ENCODE results near the gene GOSR2.
"Not testable (repeated sequence)": the region's sequence is repeated elsewhere in the genome, so short reads cannot be mapped to it uniquely, and the experiment has no call there.

The GOSR2 gene

GRCh38 chr17:46894024-46894423, 28.9 kb upstream of the GOSR2 start:
- DNase-seq (ENCODE audit: low read depth), result no peak

- DNase-seq (ENCODE audit: low read depth), result no peak
These were observed 28.3 kb upstream of the GOSR2 start for GRCh38 chr17:46894476-46895151.

GRCh38 chr17:46895171-46895570, 27.8 kb upstream of the GOSR2 start:
- no peak for DNase-seq (ENCODE audit: low read depth)

GRCh38 chr17:46896991-46897390, 26.0 kb upstream of the GOSR2 start:
- no peak for DNase-seq (ENCODE audit: low read depth)

GRCh38 chr17:46898364-46898763, 24.6 kb upstream of the GOSR2 start:
- no peak for DNase-seq (ENCODE audit: low read depth)

- DNase-seq (ENCODE audit: low read depth), result no peak
These were observed 24.1 kb upstream of the GOSR2 start for GRCh38 chr17:46898860-46899259.

GRCh38 chr17:46901291-46901690, 21.7 kb upstream of the GOSR2 start:
- DNase-seq (ENCODE audit: low read depth), result no peak

GRCh38 chr17:46903762-46904672, 18.9 kb upstream of the GOSR2 start:
- DNase-seq (ENCODE audit: low read depth), result no peak

- no peak for DNase-seq (ENCODE audit: low read depth)
These were observed 14.8 kb upstream of the GOSR2 start for GRCh38 chr17:46908068-46908737.

GRCh38 chr17:46910179-46910927, 12.6 kb upstream of the GOSR2 start:
- DNase-seq (ENCODE audit: low read depth), result no peak

GRCh38 chr17:46911311-46911710, 11.6 kb upstream of the GOSR2 start:
- no peak for DNase-seq (ENCODE audit: low read depth)

GRCh38 chr17:46915596-46915995, 7.4 kb upstream of the GOSR2 start:
- DNase-seq (ENCODE audit: low read depth), result no peak

- no peak for DNase-seq (ENCODE audit: low read depth)
These were observed 6.7 kb upstream of the GOSR2 start for GRCh38 chr17:46916211-46916610.

GRCh38 chr17:46916623-46917022, 6.3 kb upstream of the GOSR2 start:
- DNase-seq (ENCODE audit: low read depth), result no peak

- DNase-seq (ENCODE audit: low read depth), result no peak
These were observed 5.9 kb upstream of the GOSR2 start for GRCh38 chr17:46917041-46917440.

- no peak for DNase-seq (ENCODE audit: low read depth)
These were observed 5.4 kb upstream of the GOSR2 start for GRCh38 chr17:46917516-46917915.

- not testable (repeated sequence) for DNase-seq (ENCODE audit: low read depth)
These were observed 998 bp upstream of the GOSR2 start for GRCh38 chr17:46921962-46922361.

- DNase-seq (ENCODE audit: low read depth), result no peak
These were observed 515 bp upstream of the GOSR2 start for GRCh38 chr17:46922487-46922803.

- no peak for DNase-seq (ENCODE audit: low read depth)
These were observed 2.4 kb downstream of the GOSR2 start for GRCh38 chr17:46925185-46925868.

- DNase-seq (ENCODE audit: low read depth), result no peak
These were observed 5.7 kb downstream of the GOSR2 start for GRCh38 chr17:46928467-46929261.

GRCh38 chr17:46929413-46929812, 6.5 kb downstream of the GOSR2 start:
- DNase-seq (ENCODE audit: low read depth), result no peak

Data from stimulated activated CD8-positive, alpha-beta memory T cell treated with anti-CD3 and anti-CD28 coated beads, Interleukin-15, amount 100 ng/mL, for 24 hours (primary cell).